Mesendoderm (in vitro differentiated cells): ENCODE data around the gene IGFBP2.
A peak's percentile ranks its signal among the peaks of the same experiment; 100 is the strongest.

Experiments used
- DNase-seq: peaks from one replicate; pipeline ENCODE4 v3.0.0; 2013
- H2AK5ac ChIP-seq: 2 replicates; pipeline ENCODE4 v1.6.1; 2013; ENCODE audit warnings: low read length, inconsistent platforms
- H2BK120ac ChIP-seq: 2 replicates; pipeline ENCODE4 v1.6.1; 2013; ENCODE audit warnings: low read depth, mild to moderate bottlenecking, low read length, moderate library complexity, mixed read lengths
- H2BK15ac ChIP-seq: replicated peaks from 2 replicates; pipeline ENCODE4 v1.6.1; 2013; ENCODE audit warnings: low read depth, mild to moderate bottlenecking, moderate library complexity
- H2BK5ac ChIP-seq: 2 replicates; pipeline ENCODE4 v1.6.1; 2013; ENCODE audit warnings: low read length, inconsistent platforms
- H3K18ac ChIP-seq: 2 replicates; pipeline ENCODE4 v1.6.1; 2013; ENCODE audit warnings: mild to moderate bottlenecking, low read length, mixed read lengths
- H3K23ac ChIP-seq: one replicate; pipeline ENCODE4 v1.6.1; 2013; ENCODE audit warnings: low read length
- H3K27ac ChIP-seq: 2 replicates; pipeline ENCODE4 v1.5.1; 2013; ENCODE audit warnings: low read depth, mild to moderate bottlenecking, inconsistent platforms, low read length, moderate library complexity
- H3K27me3 ChIP-seq: 2 replicates; pipeline ENCODE4 v1.6.1; 2013; ENCODE audit warnings: low read length, control low read depth, mild to moderate bottlenecking, inconsistent platforms; ENCODE audit not compliant: insufficient read depth, poor library complexity
- H3K36me3 ChIP-seq: 2 replicates; pipeline ENCODE4 v1.6.1; 2013; ENCODE audit warnings: low read length, inconsistent platforms; ENCODE audit not compliant: control insufficient read depth, insufficient read depth
- H3K4ac ChIP-seq: one replicate; pipeline ENCODE4 v1.6.1; 2013; ENCODE audit warnings: low read depth, mild to moderate bottlenecking, low read length, moderate library complexity
- H3K4me1 ChIP-seq: 2 replicates; pipeline ENCODE4 v1.6.1; 2013; ENCODE audit warnings: low read depth, low read length, inconsistent platforms; ENCODE audit not compliant: control insufficient read depth
- H3K4me2 ChIP-seq: 2 replicates; pipeline ENCODE4 v1.6.1; 2013; ENCODE audit warnings: low read length
- H3K4me3 ChIP-seq: 2 replicates; pipeline ENCODE4 v1.5.1; 2013; ENCODE audit warnings: mild to moderate bottlenecking, low read length
- H3K56ac ChIP-seq: one replicate; pipeline ENCODE4 v1.6.1; 2013; ENCODE audit warnings: low read length
- H3K79me1 ChIP-seq: 2 replicates; pipeline ENCODE4 v1.6.1; 2013; ENCODE audit warnings: low read length, inconsistent platforms
- H3K79me2 ChIP-seq: 2 replicates; pipeline ENCODE4 v1.6.1; 2013; ENCODE audit warnings: mild to moderate bottlenecking, low read length; ENCODE audit not compliant: control insufficient read depth, insufficient read depth
- H3K9ac ChIP-seq: 2 replicates; pipeline ENCODE4 v1.6.1; 2013; ENCODE audit warnings: low read length, inconsistent platforms
- H4K5ac ChIP-seq: one replicate; pipeline ENCODE4 v1.6.1; 2013; ENCODE audit warnings: low read length
- H4K8ac ChIP-seq: one replicate; pipeline ENCODE4 v1.6.1; 2013; ENCODE audit warnings: low read depth, mild to moderate bottlenecking, control low read depth, low read length, moderate library complexity
- WGBS: extraction: QIAGEN DNeasy Blood & Tissue Kit; methylation state at CpG from one replicate; pipeline ENCODE4 v1.1.7; 2013; ENCODE audit warnings: low lambda C conversion rate, missing lambda C conversion rate; ENCODE audit not compliant: insufficient coverage; ENCODE audit errors: extremely low coverage; 5-methylcytosine and 5-hydroxymethylcytosine counted together

The IGFBP2 gene

DNA sequence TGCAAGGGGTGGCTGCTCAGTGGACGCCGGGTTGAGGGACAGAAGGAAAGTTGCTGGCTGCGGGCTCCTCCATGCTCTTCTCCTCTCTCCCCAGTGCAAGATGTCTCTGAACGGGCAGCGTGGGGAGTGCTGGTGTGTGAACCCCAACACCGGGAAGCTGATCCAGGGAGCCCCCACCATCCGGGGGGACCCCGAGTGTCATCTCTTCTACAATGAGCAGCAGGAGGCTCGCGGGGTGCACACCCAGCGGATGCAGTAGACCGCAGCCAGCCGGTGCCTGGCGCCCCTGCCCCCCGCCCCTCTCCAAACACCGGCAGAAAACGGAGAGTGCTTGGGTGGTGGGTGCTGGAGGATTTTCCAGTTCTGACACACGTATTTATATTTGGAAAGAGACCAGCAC is 30.6 kb downstream of the IGFBP2 start:
- Histone ChIP-seq H3K27me3 (no peaks in the 10 kb centered on the region), H4K8ac (no peak overlapping the region), H3K18ac (no peak overlapping the region), H3K9ac (no peak overlapping the region), H3K56ac (no peak overlapping the region), H4K5ac (no peak overlapping the region), H2BK5ac (no peak overlapping the region), H3K79me1 (no peaks in the 10 kb centered on the region), H3K36me3 (no peaks in the 10 kb centered on the region), H2AK5ac (no peak overlapping the region), H2BK15ac (no peak overlapping the region), H3K4me1 (peaks cover 8% of the 10 kb centered on the region), H3K4me2 (no peak overlapping the region), H3K23ac (no peak overlapping the region), H3K4me3 (no peak overlapping the region), H2BK120ac (no peak overlapping the region), H3K4ac (no peak overlapping the region), H3K79me2 (no peaks in the 10 kb centered on the region), H3K27ac (no peak overlapping the region)
- DNase-seq: no peak
- no CpG with 5 or more reads among the region's 18 CpGs for WGBS

DNA sequence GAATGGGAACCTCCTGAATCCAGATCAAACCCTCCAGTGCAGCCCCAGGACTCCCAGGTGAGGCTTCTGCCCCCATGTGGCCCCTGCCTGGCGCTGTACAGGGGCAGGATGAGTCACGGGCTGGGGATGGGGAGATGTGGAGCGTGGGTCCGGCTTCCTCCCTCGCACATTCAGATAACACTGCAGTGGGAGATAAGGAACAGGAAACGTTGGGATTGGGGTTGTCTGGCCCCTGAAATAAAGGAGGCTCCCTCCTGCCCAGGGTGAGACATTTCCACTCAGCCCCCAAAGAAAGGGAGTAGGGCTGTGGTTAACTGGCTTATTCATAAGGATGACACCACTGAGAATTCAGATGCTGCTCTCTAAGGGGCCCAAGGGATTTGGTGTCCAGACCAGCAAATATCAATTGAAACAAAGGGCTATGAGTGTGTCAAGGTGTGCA is 31.4 kb downstream of the IGFBP2 start:
- H2AK5ac ChIP-seq: no peak overlapping the region
- H3K23ac ChIP-seq: no peak overlapping the region
- H2BK15ac ChIP-seq: no peak overlapping the region
- H3K27me3 ChIP-seq: no peaks in the 10 kb centered on the region
- H4K5ac ChIP-seq: no peak overlapping the region
- no peaks in the 10 kb centered on the region for H3K79me2 ChIP-seq
- no peak overlapping the region for H4K8ac ChIP-seq
- no peak overlapping the region for H2BK120ac ChIP-seq
- peak; percentile 63 for DNase-seq
- peak overlapping the region; percentile 11 for H3K56ac ChIP-seq
- no peak overlapping the region for H3K4me2 ChIP-seq
- H3K9ac ChIP-seq: no peak overlapping the region
- no peak overlapping the region for H3K4me3 ChIP-seq
- H3K18ac ChIP-seq: no peak overlapping the region
- H3K4me1 ChIP-seq: peaks cover 8% of the 10 kb centered on the region
- H3K27ac ChIP-seq: no peak overlapping the region
- H3K36me3 ChIP-seq: no peaks in the 10 kb centered on the region
- no peak overlapping the region for H2BK5ac ChIP-seq
- WGBS: no CpG with 5 or more reads among the region's 6 CpGs
- no peaks in the 10 kb centered on the region for H3K79me1 ChIP-seq
- no peak overlapping the region for H3K4ac ChIP-seq

DNA sequence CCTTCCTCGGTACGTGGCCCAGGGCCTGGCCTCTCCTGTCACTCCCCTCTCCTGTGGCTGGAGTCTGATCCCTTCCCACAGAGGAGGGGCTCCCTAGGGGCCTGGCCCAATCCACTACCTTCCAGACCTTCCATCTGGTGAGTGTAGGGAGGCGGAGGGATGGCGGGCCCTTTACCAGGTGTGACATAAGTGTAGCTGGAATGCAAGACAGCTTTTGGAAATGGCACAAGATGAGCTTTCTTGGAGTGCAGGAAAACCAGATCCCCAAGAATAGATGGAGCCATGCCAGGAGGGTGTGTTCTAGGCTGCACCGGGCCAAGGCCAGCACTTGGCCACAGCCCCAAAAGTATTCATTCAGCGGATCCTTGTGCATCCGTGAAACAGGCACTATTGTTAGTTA is 32.0 kb downstream of the IGFBP2 start:
- Histone ChIP-seq H3K36me3 (no peaks in the 10 kb centered on the region), H3K56ac (peak overlapping the region; percentile 11), H3K79me2 (no peaks in the 10 kb centered on the region), H3K27ac (no peak overlapping the region), H3K23ac (no peak overlapping the region), H3K18ac (no peak overlapping the region), H3K4me2 (no peak overlapping the region), H2AK5ac (no peak overlapping the region), H3K79me1 (no peaks in the 10 kb centered on the region), H3K9ac (no peak overlapping the region), H2BK5ac (no peak overlapping the region), H4K8ac (no peak overlapping the region), H3K27me3 (no peaks in the 10 kb centered on the region), H2BK15ac (no peak overlapping the region), H2BK120ac (no peak overlapping the region), H3K4me3 (no peak overlapping the region), H4K5ac (no peak overlapping the region), H3K4me1 (peaks cover 8% of the 10 kb centered on the region), H3K4ac (no peak overlapping the region)
- peak; percentile 88 for DNase-seq
- WGBS: no CpG with 5 or more reads among the region's 7 CpGs

DNA sequence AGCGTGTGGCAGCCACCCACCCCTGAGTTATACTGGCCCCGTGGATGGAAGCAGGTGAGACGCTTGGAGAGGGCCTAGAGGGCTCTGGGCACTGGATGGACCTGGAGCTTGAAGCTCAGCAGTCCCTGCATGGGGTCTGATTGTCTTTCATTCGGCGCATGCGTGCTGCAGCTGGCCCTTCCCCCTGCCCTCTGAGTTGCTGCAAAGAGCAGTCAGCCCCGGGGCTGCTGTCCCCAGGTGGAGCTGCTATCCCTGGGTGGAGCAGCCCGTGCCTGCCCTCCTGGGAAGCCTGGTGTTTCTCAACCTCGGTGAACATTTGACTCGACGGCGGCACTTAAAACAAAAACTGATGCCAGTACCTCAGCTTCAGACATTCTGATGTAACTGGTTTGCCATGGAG is 32.5 kb downstream of the IGFBP2 start:
- Histone ChIP-seq H3K4me1 (peaks cover 8% of the 10 kb centered on the region), H4K5ac (no peak overlapping the region), H3K56ac (no peak overlapping the region), H2BK15ac (no peak overlapping the region), H3K4me2 (no peak overlapping the region), H3K36me3 (no peaks in the 10 kb centered on the region), H3K79me2 (no peaks in the 10 kb centered on the region), H3K4me3 (no peak overlapping the region), H2AK5ac (no peak overlapping the region), H3K27me3 (no peaks in the 10 kb centered on the region), H3K23ac (no peak overlapping the region), H3K9ac (no peak overlapping the region), H4K8ac (no peak overlapping the region), H3K18ac (no peak overlapping the region), H3K4ac (no peak overlapping the region), H3K27ac (no peak overlapping the region), H2BK120ac (no peak overlapping the region), H3K79me1 (no peaks in the 10 kb centered on the region), H2BK5ac (no peak overlapping the region)
- no CpG with 5 or more reads among the region's 12 CpGs for WGBS
- peak; percentile 96 for DNase-seq

DNA sequence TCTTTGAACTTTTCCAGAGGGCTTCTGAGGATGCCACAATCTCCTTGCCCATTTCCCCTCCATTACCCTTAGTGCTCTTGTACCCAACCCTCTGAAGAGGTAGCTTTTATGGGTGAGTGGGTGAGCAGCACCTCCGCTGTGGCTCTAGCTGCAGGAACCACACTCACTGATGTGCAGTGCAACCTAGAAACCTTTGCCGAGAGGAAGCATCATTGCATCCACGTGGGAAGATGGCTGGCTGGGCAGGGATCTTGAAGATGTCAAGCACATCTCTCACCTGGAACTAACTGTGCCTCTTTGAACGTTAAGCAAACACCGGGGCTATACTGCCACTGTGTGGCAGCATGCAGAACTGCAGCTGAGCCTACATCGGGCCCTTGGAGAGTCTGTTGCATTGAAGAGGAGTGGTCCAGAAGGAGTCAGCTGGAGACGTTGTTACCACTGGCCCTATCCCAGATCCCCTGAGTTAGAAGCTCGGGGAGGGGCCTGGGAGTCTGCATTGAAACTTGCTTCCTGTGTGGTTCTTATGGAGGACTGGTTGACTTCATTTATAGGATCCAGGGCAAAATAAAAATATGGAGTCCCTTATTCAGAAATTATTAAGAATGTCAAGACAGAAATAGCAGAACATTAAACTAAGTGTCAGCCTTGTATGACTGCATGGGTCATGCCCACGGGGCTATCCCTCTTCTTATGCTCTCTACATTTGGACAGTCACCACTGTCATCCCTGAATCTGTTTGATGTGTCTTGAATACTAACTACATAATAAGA is 33.4 kb downstream of the IGFBP2 start:
- no peak overlapping the region for H3K4ac ChIP-seq
- no peak overlapping the region for H3K18ac ChIP-seq
- no peak overlapping the region for H2BK5ac ChIP-seq
- no peak overlapping the region for H2AK5ac ChIP-seq
- H3K4me2 ChIP-seq: no peak overlapping the region
- H3K56ac ChIP-seq: no peak overlapping the region
- no peak overlapping the region for H3K27ac ChIP-seq
- H3K36me3 ChIP-seq: no peaks in the 10 kb centered on the region
- no peak overlapping the region for H2BK15ac ChIP-seq
- peaks cover 8% of the 10 kb centered on the region for H3K4me1 ChIP-seq
- no peak overlapping the region for H4K5ac ChIP-seq
- no CpG with 5 or more reads among the region's 9 CpGs for WGBS
- no peaks in the 10 kb centered on the region for H3K79me2 ChIP-seq
- H3K4me3 ChIP-seq: no peak overlapping the region
- H3K9ac ChIP-seq: no peak overlapping the region
- H3K23ac ChIP-seq: no peak overlapping the region
- H3K79me1 ChIP-seq: no peaks in the 10 kb centered on the region
- H3K27me3 ChIP-seq: no peaks in the 10 kb centered on the region
- no peak overlapping the region for H2BK120ac ChIP-seq
- DNase-seq: peak; percentile 94
- H4K8ac ChIP-seq: no peak overlapping the region
